Glutamatergic neuron (in vitro differentiated cells): ENCODE measurements around the gene INSYN1. TPM values are rescaled to one million over a fixed set of nuclear protein-coding genes. Genes with fewer than 3 reads are reported as not detected.

ENCODE experiments used
- DNase-seq: peaks from one replicate; pipeline ENCODE4 v3.0.0; 2022
- H3K27ac Mint-ChIP-seq: one replicate; pipeline ENCODE4 v1.8.0; 2020; ENCODE audit warnings: mild to moderate bottlenecking, mixed read lengths, inconsistent platforms; ENCODE audit not compliant: unreplicated experiment
- H3K27me3 Mint-ChIP-seq: one replicate; pipeline ENCODE4 v1.8.0; 2020; ENCODE audit warnings: mild to moderate bottlenecking, moderate library complexity, mixed read lengths, inconsistent platforms; ENCODE audit not compliant: unreplicated experiment
- H3K36me3 Mint-ChIP-seq: one replicate; pipeline ENCODE4 v1.8.0; 2020; ENCODE audit warnings: mild to moderate bottlenecking, mixed read lengths, inconsistent platforms; ENCODE audit not compliant: unreplicated experiment
- H3K4me1 Mint-ChIP-seq: one replicate; pipeline ENCODE4 v1.8.0; 2020; ENCODE audit warnings: mild to moderate bottlenecking, low read depth, mixed read lengths, inconsistent platforms; ENCODE audit not compliant: unreplicated experiment
- H3K4me3 Mint-ChIP-seq: one replicate; pipeline ENCODE4 v1.8.0; 2020; ENCODE audit warnings: mild to moderate bottlenecking, mixed read lengths, inconsistent platforms; ENCODE audit not compliant: unreplicated experiment
- H3K9me3 Mint-ChIP-seq: one replicate; pipeline ENCODE4 v1.8.0; 2020; ENCODE audit warnings: mild to moderate bottlenecking, moderate library complexity, mixed read lengths, inconsistent platforms; ENCODE audit not compliant: unreplicated experiment
- CTCF ChIP-seq: fragments of 200-600 bp; sonication (generic); IDR thresholded peaks from one replicate; pipeline ENCODE4 v1.5.0; 2021; ENCODE audit not compliant: partially characterized antibody, unreplicated experiment
- total RNA-seq: library from RNA; stranded (reverse); fragmentation: NEBNext Ultra II Directional; extraction: Animal tissue kit (Norgen Biotek cat#: 25700); gene quantifications from one replicate; pipeline ENCODE4 v1.2.1, GENCODE V29; 2021; ENCODE audit not compliant: unreplicated experiment

INSYN1 gene
- total RNA-seq, 1 donor from 2014 or later = 86.6 TPM

GRCh38 chr15:73749533-73749932, 3.6 kb downstream of the INSYN1 start:
- no peak for TF ChIP-seq CTCF
- Mint-ChIP-seq H3K27ac (peak overlapping the region; percentile 98), H3K4me3 (peak overlapping the region; percentile 90), H3K36me3 (no peaks in the 10 kb centered on the region), H3K27me3 (peaks cover 17% of the 10 kb centered on the region), H3K9me3 (peaks cover 14% of the 10 kb centered on the region), H3K4me1 (peaks cover 61% of the 10 kb centered on the region)
- no peak for DNase-seq

- Mint-ChIP-seq H3K27me3 (peaks cover 12% of the 10 kb centered on the region), H3K27ac (no peak overlapping the region), H3K4me3 (peak overlapping the region; percentile 90), H3K36me3 (no peaks in the 10 kb centered on the region), H3K4me1 (peaks cover 57% of the 10 kb centered on the region), H3K9me3 (peaks cover 12% of the 10 kb centered on the region)
- no peak for DNase-seq
- no peak for TF ChIP-seq CTCF
Measured at GRCh38 chr15:73748730-73749129, 4.4 kb downstream of the INSYN1 start.

GRCh38 chr15:73747847-73748590, 5.1 kb downstream of the INSYN1 start:
- Mint-ChIP-seq H3K27ac (peak overlapping the region; percentile 77), H3K4me3 (peak overlapping the region; percentile 90), H3K4me1 (peaks cover 54% of the 10 kb centered on the region), H3K27me3 (peaks cover 12% of the 10 kb centered on the region), H3K9me3 (peaks cover 12% of the 10 kb centered on the region), H3K36me3 (no peaks in the 10 kb centered on the region)
- TF ChIP-seq CTCF = no peak
- DNase-seq = no peak

GRCh38 chr15:73746883-73747282, 6.3 kb downstream of the INSYN1 start:
- no peak overlapping the region for H3K27ac Mint-ChIP-seq
- no peaks in the 10 kb centered on the region for H3K36me3 Mint-ChIP-seq
- DNase-seq = no peak
- H3K4me3 Mint-ChIP-seq = peak overlapping the region; percentile 63
- H3K27me3 Mint-ChIP-seq = peaks cover 12% of the 10 kb centered on the region
- H3K4me1 Mint-ChIP-seq = peaks cover 56% of the 10 kb centered on the region
- H3K9me3 Mint-ChIP-seq = peaks cover 12% of the 10 kb centered on the region
- no peak for TF ChIP-seq CTCF

- peaks cover 59% of the 10 kb centered on the region for H3K4me1 Mint-ChIP-seq
- H3K27ac Mint-ChIP-seq = no peak overlapping the region
- peaks cover 12% of the 10 kb centered on the region for H3K9me3 Mint-ChIP-seq
- H3K27me3 Mint-ChIP-seq = peaks cover 14% of the 10 kb centered on the region
- H3K4me3 Mint-ChIP-seq = peak overlapping the region; percentile 55
- H3K36me3 Mint-ChIP-seq = no peaks in the 10 kb centered on the region
- DNase-seq = no peak
- no peak for TF ChIP-seq CTCF
Measured at GRCh38 chr15:73746261-73746660, 6.9 kb downstream of the INSYN1 start.
